HEK293 (cell line): ENCODE measurements around the gene SPRY4.

Source experiments
- CTCF ChIA-PET: fragments of 350-600 bp; formaldehyde crosslinking; extraction: SDS; loops from one replicate; lab custom pipeline; 2021; ENCODE audit warnings: antibody characterized with exemption; lab: Yijun Ruan, JAX
- POLR2A ChIA-PET: fragments of 300-600 bp; formaldehyde crosslinking; extraction: SDS; loops from one replicate; lab custom pipeline; 2020; ENCODE audit warnings: antibody characterized with exemption, inconsistent platforms; lab: Yijun Ruan, JAX
- H3K27ac ChIP-seq: fragments of 200-500 bp; sonication (Bioruptor generic); 2 replicates; pipeline ENCODE4 v1.5.1; 2014; ENCODE audit warnings: low read depth, low read length, control low read depth, inconsistent platforms; ENCODE audit errors: extremely low read depth
- H3K36me3 ChIP-seq, 2 experiments: fragments of 200-500 bp in 1 of 2; sonication (Bioruptor generic) in 1 of 2; 1 replicate in 1 of 2; 2 replicates in 1 of 2; pipeline ENCODE4 v1.5.1; 2014 to 2017; ENCODE audit warnings: inconsistent platforms in 2 of 2, low read length in 2 of 2; ENCODE audit not compliant: control insufficient read depth in 2 of 2, insufficient read depth in 1 of 2
- H3K4me1 ChIP-seq: fragments of 200-500 bp; sonication (Bioruptor generic); 2 replicates; pipeline ENCODE4 v1.5.1; 2014; ENCODE audit warnings: mild to moderate bottlenecking, low read length, inconsistent platforms; ENCODE audit not compliant: control insufficient read depth, insufficient read depth
- H3K4me3 ChIP-seq: 2 replicates; pipeline ENCODE4 v1.5.1; 2011; ENCODE audit warnings: low read depth, mild to moderate bottlenecking, control low read depth, low read length, moderate library complexity
- H3K9me3 ChIP-seq: fragments of 200-500 bp; sonication (Bioruptor generic); 2 replicates; pipeline ENCODE4 v1.5.1; 2014; ENCODE audit warnings: low read depth, low read length, inconsistent platforms; ENCODE audit not compliant: control insufficient read depth, insufficient read depth
- FEZF1 ChIP-seq: fragments of 450-650 bp; formaldehyde crosslinking; IDR thresholded peaks from 2 replicates; pipeline ENCODE4 v1.5.1; 2016; ENCODE audit warnings: missing biosample characterization, missing genetic modification characterization
- GFI1B ChIP-seq: fragments of 450-650 bp; formaldehyde crosslinking; IDR thresholded peaks from 2 replicates; pipeline ENCODE4 v1.5.1; 2016; ENCODE audit warnings: missing biosample characterization, missing genetic modification characterization
- GLIS1 ChIP-seq: fragments of 450-650 bp; formaldehyde crosslinking; IDR thresholded peaks from 2 replicates; pipeline ENCODE4 v1.5.1; 2016; ENCODE audit warnings: missing biosample characterization, missing genetic modification characterization
- YY1 ChIP-seq: fragments of 450-650 bp; formaldehyde crosslinking; IDR thresholded peaks from 2 replicates; pipeline ENCODE4 v1.5.1; 2018; ENCODE audit warnings: missing biosample characterization, missing genetic modification characterization
- ZFP3 ChIP-seq: fragments of 450-650 bp; formaldehyde crosslinking; IDR thresholded peaks from 2 replicates; pipeline ENCODE4 v1.5.1; 2016; ENCODE audit warnings: low read depth, missing biosample characterization, missing genetic modification characterization
- ZIC2 ChIP-seq: fragments of 450-650 bp; formaldehyde crosslinking; IDR thresholded peaks from 2 replicates; pipeline ENCODE4 v1.5.1; 2016; ENCODE audit warnings: missing biosample characterization, missing genetic modification characterization
- ZNF10 ChIP-seq: fragments of 450-650 bp; formaldehyde crosslinking; IDR thresholded peaks from 2 replicates; pipeline ENCODE4 v1.5.1; 2017; ENCODE audit warnings: missing biosample characterization, missing genetic modification characterization
- ZNF223 ChIP-seq: fragments of 450-650 bp; formaldehyde crosslinking; IDR thresholded peaks from 2 replicates; pipeline ENCODE4 v1.5.1; 2016; ENCODE audit warnings: missing biosample characterization, missing genetic modification characterization
- ZNF266 ChIP-seq: fragments of 450-650 bp; formaldehyde crosslinking; IDR thresholded peaks from 2 replicates; pipeline ENCODE4 v1.5.1; 2016; ENCODE audit warnings: missing biosample characterization, missing genetic modification characterization, low read depth
- ZNF560 ChIP-seq: fragments of 450-650 bp; formaldehyde crosslinking; IDR thresholded peaks from 2 replicates; pipeline ENCODE4 v1.5.1; 2017; ENCODE audit warnings: missing biosample characterization, missing genetic modification characterization, borderline replicate concordance
- ZNF600 ChIP-seq: fragments of 450-650 bp; formaldehyde crosslinking; IDR thresholded peaks from 2 replicates; pipeline ENCODE4 v1.5.1; 2016; ENCODE audit warnings: missing biosample characterization, missing genetic modification characterization
- ZNF629 ChIP-seq: fragments of 450-650 bp; formaldehyde crosslinking; IDR thresholded peaks from 2 replicates; pipeline ENCODE4 v1.5.1; 2017; ENCODE audit warnings: missing biosample characterization, missing genetic modification characterization
- ZNF768 ChIP-seq: fragments of 450-650 bp; formaldehyde crosslinking; IDR thresholded peaks from 2 replicates; pipeline ENCODE4 v1.5.1; 2018; ENCODE audit warnings: missing biosample characterization, mild to moderate bottlenecking, missing genetic modification characterization
- ZSCAN30 ChIP-seq: fragments of 450-650 bp; IDR thresholded peaks from 2 replicates; pipeline ENCODE4 v1.5.1; 2018; ENCODE audit warnings: missing biosample characterization, mild to moderate bottlenecking, missing genetic modification characterization, moderate library complexity
- TF ChIP-seq, protein P1 (sequence below): fragments of 450-650 bp; formaldehyde crosslinking; IDR thresholded peaks from 2 replicates; pipeline ENCODE4 v1.5.1; 2017; ENCODE audit warnings: missing biosample characterization, missing genetic modification characterization
- TF ChIP-seq, protein P2 (sequence below): fragments of 450-650 bp; formaldehyde crosslinking; IDR thresholded peaks from 2 replicates; pipeline ENCODE4 v1.5.1; 2016; ENCODE audit warnings: missing biosample characterization, missing genetic modification characterization, borderline replicate concordance
- TF ChIP-seq, protein P3 (sequence below): IDR thresholded peaks from 2 replicates; pipeline ENCODE4 v1.6.1; 2011; ENCODE audit warnings: mild to moderate bottlenecking, low read depth, low read length, borderline replicate concordance
- TF ChIP-seq, protein P4 (sequence below): fragments of 450-650 bp; formaldehyde crosslinking; IDR thresholded peaks from 2 replicates; pipeline ENCODE4 v1.5.1; 2016; ENCODE audit warnings: missing biosample characterization, missing genetic modification characterization
- TF ChIP-seq, protein P5 (sequence below): fragments of 450-650 bp; formaldehyde crosslinking; IDR thresholded peaks from 2 replicates; pipeline ENCODE4 v1.5.1; 2016; ENCODE audit warnings: missing biosample characterization, missing genetic modification characterization
- TF ChIP-seq, protein P6 (sequence below): fragments of 450-650 bp; formaldehyde crosslinking; IDR thresholded peaks from 2 replicates; pipeline ENCODE4 v1.5.1; 2016; ENCODE audit warnings: missing biosample characterization, missing genetic modification characterization
- TF ChIP-seq, protein P7 (sequence below): fragments of 450-650 bp; formaldehyde crosslinking; IDR thresholded peaks from 2 replicates; pipeline ENCODE4 v1.5.1; 2017; ENCODE audit warnings: missing biosample characterization, missing genetic modification characterization

Gene SPRY4

DNA sequence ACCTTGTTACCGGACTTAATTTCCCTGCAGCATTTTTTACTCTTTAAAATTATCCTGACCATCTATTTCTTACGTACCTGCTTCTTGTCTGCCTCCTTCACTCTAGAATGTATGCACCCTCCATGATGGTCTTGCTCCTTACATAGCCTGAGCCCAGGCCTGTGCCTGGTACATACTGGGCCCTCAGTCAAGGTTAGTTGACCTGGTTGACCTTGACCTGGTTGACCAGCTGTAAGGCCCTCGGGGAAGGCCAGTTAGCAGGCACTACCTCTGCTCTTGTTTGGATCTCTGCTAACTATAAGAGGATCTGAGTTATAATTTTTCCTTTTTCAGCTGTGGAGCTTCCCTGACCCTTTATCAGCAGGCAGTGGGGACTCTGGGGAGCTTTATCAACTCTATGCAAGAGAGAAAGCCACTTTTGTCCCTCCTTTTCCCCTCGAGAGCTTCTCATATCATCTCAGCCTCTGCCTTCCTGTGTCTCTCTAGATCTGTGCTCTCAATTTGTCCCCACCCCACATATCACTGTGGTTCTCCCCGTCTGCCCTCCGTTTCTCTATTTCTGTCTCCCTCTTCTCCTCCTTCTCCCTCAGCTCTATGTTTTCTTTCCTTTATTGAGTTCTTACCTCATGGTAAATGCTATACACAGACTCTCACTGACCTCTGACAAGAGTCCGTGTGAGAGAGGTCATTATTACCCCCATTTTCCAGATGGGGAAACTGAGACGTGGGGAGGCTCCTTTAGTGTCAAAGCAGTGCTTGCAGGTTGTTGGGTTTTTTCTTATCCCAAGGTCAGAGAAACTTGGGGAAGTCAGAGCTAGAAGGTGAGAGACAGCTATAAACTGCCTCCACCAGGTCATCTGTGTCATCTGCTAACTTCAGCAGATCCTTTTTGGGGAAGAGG is 28.6 kb downstream of the SPRY4 start:
- CTCF ChIA-PET: interaction anchor here (0.5 to 1.2 kb wide), 3 partner anchors 15 to 253 kb away, joined by 3 to 4 read pairs (median 3); no protein-coding TSS in a partner anchor
- peaks cover 2% of the 10 kb centered on the region; the same call in 1 of the 2 replicates for H3K4me1 ChIP-seq
- POLR2A ChIA-PET: interaction anchor here (1.4 kb wide), 1 partner anchor 29 kb away, joined by 6 read pairs; the partner anchor contains the start of gene SPRY4

DNA sequence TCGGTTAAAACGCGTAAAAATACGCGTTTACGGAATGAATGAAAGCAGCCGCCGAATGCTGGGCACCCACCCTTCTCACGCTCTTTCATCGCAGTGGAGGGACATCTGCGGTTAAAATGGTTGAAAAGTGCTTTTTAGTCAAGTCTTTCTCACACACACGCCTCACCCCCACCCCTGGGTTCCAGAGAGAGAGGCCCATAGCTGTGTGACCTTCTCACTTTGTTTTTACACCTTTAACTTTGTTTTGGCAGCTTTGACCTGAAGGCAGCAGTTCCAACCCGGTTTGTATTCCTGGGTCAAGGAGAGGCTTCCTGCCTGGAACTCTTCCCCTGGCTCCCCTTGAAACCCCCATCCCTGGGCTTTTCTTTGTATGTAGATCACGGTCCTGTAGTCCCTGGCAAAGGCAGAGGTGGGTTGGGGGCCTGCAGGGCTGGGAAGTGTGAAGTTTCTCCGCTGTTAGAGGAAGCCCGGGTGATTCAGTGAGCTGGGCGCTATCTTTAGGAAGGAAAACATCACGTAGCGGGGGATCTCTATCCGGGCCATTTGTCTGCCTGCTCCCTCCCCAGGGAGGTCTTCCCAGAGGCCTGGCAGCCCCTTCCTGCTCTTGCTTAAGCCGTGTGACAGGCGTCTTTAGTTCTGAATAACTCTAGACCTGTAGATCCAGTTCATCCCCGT is 29.6 kb downstream of the SPRY4 start:
- H3K27ac ChIP-seq: no peak overlapping the region; the same call in 1 of the 2 replicates

More for the DNA sequence above, 28.6 kb downstream of the SPRY4 start:
- Histone ChIP-seq H3K4me3 (no peak overlapping the region), H3K9me3 (no peaks in the 10 kb centered on the region), H3K36me3 (no peaks in the 10 kb centered on the region), H3K27ac (no peak overlapping the region; the same call in 1 of the 2 replicates)
- TF ChIP-seq, protein P1, sequence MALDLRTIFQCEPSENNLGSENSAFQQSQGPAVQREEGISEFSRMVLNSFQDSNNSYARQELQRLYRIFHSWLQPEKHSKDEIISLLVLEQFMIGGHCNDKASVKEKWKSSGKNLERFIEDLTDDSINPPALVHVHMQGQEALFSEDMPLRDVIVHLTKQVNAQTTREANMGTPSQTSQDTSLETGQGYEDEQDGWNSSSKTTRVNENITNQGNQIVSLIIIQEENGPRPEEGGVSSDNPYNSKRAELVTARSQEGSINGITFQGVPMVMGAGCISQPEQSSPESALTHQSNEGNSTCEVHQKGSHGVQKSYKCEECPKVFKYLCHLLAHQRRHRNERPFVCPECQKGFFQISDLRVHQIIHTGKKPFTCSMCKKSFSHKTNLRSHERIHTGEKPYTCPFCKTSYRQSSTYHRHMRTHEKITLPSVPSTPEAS (tag by site-specific recombination): no peak
- TF ChIP-seq GFI1B (tag by site-specific recombination) (no peak), ZNF560 (no peak), ZNF266 (no peak), ZNF223 (no peak), ZSCAN30 (tag by site-specific recombination) (no peak), ZNF629 (tag by site-specific recombination) (no peak), YY1 (tag by site-specific recombination) (no peak), ZNF768 (no peak), ZFP3 (tag by site-specific recombination) (no peak)
- TF ChIP-seq, protein P2, sequence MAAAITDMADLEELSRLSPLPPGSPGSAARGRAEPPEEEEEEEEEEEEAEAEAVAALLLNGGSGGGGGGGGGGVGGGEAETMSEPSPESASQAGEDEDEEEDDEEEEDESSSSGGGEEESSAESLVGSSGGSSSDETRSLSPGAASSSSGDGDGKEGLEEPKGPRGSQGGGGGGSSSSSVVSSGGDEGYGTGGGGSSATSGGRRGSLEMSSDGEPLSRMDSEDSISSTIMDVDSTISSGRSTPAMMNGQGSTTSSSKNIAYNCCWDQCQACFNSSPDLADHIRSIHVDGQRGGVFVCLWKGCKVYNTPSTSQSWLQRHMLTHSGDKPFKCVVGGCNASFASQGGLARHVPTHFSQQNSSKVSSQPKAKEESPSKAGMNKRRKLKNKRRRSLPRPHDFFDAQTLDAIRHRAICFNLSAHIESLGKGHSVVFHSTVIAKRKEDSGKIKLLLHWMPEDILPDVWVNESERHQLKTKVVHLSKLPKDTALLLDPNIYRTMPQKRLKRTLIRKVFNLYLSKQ: no peak
- TF ChIP-seq, protein P3, sequence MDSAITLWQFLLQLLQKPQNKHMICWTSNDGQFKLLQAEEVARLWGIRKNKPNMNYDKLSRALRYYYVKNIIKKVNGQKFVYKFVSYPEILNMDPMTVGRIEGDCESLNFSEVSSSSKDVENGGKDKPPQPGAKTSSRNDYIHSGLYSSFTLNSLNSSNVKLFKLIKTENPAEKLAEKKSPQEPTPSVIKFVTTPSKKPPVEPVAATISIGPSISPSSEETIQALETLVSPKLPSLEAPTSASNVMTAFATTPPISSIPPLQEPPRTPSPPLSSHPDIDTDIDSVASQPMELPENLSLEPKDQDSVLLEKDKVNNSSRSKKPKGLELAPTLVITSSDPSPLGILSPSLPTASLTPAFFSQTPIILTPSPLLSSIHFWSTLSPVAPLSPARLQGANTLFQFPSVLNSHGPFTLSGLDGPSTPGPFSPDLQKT: no peak
- TF ChIP-seq, protein P4, sequence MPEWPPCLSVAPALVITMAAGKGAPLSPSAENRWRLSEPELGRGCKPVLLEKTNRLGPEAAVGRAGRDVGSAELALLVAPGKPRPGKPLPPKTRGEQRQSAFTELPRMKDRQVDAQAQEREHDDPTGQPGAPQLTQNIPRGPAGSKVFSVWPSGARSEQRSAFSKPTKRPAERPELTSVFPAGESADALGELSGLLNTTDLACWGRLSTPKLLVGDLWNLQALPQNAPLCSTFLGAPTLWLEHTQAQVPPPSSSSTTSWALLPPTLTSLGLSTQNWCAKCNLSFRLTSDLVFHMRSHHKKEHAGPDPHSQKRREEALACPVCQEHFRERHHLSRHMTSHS (tag by site-specific recombination): no peak

More for the DNA sequence above, 29.6 kb downstream of the SPRY4 start:
- POLR2A ChIA-PET: interaction anchor here (0.6 kb wide), 1 partner anchor 68 kb away, joined by 3 read pairs; no protein-coding TSS in a partner anchor
- TF ChIP-seq, protein P5, sequence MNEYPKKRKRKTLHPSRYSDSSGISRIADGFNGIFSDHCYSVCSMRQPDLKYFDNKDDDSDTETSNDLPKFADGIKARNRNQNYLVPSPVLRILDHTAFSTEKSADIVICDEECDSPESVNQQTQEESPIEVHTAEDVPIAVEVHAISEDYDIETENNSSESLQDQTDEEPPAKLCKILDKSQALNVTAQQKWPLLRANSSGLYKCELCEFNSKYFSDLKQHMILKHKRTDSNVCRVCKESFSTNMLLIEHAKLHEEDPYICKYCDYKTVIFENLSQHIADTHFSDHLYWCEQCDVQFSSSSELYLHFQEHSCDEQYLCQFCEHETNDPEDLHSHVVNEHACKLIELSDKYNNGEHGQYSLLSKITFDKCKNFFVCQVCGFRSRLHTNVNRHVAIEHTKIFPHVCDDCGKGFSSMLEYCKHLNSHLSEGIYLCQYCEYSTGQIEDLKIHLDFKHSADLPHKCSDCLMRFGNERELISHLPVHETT (tag by site-specific recombination): no peak
- TF ChIP-seq FEZF1 (tag by site-specific recombination) (peak; percentile 47; the same call in 1 of the 2 replicates), ZIC2 (tag by site-specific recombination) (peak; percentile 39), ZNF10 (no peak), GLIS1 (tag by site-specific recombination) (peak; percentile 49), ZNF600 (peak; percentile 28; the same call in 1 of the 2 replicates)
- TF ChIP-seq, protein P6, sequence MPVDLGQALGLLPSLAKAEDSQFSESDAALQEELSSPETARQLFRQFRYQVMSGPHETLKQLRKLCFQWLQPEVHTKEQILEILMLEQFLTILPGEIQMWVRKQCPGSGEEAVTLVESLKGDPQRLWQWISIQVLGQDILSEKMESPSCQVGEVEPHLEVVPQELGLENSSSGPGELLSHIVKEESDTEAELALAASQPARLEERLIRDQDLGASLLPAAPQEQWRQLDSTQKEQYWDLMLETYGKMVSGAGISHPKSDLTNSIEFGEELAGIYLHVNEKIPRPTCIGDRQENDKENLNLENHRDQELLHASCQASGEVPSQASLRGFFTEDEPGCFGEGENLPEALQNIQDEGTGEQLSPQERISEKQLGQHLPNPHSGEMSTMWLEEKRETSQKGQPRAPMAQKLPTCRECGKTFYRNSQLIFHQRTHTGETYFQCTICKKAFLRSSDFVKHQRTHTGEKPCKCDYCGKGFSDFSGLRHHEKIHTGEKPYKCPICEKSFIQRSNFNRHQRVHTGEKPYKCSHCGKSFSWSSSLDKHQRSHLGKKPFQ (tag by site-specific recombination): peak; percentile 67; the same call in 1 of the 2 replicates
- TF ChIP-seq, protein P7, sequence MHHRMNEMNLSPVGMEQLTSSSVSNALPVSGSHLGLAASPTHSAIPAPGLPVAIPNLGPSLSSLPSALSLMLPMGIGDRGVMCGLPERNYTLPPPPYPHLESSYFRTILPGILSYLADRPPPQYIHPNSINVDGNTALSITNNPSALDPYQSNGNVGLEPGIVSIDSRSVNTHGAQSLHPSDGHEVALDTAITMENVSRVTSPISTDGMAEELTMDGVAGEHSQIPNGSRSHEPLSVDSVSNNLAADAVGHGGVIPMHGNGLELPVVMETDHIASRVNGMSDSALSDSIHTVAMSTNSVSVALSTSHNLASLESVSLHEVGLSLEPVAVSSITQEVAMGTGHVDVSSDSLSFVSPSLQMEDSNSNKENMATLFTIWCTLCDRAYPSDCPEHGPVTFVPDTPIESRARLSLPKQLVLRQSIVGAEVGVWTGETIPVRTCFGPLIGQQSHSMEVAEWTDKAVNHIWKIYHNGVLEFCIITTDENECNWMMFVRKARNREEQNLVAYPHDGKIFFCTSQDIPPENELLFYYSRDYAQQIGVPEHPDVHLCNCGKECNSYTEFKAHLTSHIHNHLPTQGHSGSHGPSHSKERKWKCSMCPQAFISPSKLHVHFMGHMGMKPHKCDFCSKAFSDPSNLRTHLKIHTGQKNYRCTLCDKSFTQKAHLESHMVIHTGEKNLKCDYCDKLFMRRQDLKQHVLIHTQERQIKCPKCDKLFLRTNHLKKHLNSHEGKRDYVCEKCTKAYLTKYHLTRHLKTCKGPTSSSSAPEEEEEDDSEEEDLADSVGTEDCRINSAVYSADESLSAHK: peak; percentile 60
- no peak overlapping the region for H3K4me3 ChIP-seq
- H3K4me1 ChIP-seq: peaks cover 4% of the 10 kb centered on the region
- no peaks in the 10 kb centered on the region for H3K36me3 ChIP-seq
- CTCF ChIA-PET: interaction anchor here (1.2 kb wide), 1 partner anchor 254 kb away, joined by 3 read pairs; no protein-coding TSS in a partner anchor
- H3K9me3 ChIP-seq: no peaks in the 10 kb centered on the region
